Activated CD4-positive, CD25-positive, alpha-beta regulatory T cell treated with anti-CD3 and anti-CD28 coated beads, Interleukin-2, amount 50 U/mL, for 24 hours (primary cell): ENCODE measurements around the gene NPNT.
A peak's percentile ranks its signal among the peaks of the same experiment; 100 is the strongest.
"Not testable (repeated sequence)": the region's sequence is repeated elsewhere in the genome, so short reads cannot be mapped to it uniquely, and the experiment has no call there.

ENCODE experiments used
- ATAC-seq, 2 donors: fragments of 150-1000 bp; cut with Tn5 transposase; one replicate each; pipeline ENCODE4 v1.10.0; 2021; ENCODE audit warnings: mild to moderate bottlenecking in 1 of 2, moderate library complexity in 1 of 2

The NPNT gene, protein sequence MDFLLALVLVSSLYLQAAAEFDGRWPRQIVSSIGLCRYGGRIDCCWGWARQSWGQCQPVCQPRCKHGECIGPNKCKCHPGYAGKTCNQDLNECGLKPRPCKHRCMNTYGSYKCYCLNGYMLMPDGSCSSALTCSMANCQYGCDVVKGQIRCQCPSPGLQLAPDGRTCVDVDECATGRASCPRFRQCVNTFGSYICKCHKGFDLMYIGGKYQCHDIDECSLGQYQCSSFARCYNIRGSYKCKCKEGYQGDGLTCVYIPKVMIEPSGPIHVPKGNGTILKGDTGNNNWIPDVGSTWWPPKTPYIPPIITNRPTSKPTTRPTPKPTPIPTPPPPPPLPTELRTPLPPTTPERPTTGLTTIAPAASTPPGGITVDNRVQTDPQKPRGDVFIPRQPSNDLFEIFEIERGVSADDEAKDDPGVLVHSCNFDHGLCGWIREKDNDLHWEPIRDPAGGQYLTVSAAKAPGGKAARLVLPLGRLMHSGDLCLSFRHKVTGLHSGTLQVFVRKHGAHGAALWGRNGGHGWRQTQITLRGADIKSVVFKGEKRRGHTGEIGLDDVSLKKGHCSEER

DNA sequence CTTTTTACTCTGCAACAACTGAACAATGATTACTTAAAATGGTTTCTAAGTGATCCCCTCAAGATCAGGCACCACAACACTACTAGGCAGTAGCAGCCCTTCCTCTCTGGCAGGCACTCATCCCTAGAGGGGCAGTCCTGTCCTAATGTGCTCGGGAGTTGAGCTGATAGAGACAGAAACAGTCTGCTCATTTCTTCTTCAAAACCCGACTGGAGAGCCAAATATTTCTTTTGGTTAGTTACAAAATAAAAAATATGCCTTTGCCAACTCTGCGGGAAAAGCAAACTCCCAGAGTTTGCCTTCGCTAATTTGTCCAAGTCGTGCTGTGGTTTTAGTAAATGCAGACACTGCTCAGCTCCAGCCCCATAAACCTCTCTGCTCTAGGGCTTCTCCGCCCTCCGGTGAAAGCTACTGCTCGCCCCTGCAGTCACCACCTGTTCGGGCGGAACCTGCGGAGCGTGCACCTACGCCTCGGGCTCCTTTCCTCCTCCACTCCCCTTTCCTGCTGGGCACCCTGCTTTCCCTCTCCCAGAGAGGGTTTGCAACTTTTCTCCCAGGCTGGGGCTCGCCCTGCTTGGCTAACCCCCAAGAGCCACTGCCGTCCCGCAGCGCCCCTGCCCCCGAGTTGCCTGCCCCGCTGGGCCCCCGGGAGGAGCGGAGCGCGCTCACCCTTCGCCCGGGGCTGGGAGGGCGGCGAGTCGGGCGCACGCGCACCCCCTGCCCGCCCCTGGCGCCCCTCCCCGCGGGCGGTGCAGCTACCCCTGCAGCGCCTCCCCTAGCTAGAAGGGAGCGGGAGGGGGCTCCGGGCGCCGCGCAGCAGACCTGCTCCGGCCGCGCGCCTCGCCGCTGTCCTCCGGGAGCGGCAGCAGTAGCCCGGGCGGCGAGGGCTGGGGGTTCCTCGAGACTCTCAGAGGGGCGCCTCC is at the start of gene NPNT:
NPNT (plus strand) TSS at position 812 of the 923 bp plus-strand sequence. CDS start 182 bp downstream, outside the sequence.
- ATAC-seq, result no peak

DNA sequence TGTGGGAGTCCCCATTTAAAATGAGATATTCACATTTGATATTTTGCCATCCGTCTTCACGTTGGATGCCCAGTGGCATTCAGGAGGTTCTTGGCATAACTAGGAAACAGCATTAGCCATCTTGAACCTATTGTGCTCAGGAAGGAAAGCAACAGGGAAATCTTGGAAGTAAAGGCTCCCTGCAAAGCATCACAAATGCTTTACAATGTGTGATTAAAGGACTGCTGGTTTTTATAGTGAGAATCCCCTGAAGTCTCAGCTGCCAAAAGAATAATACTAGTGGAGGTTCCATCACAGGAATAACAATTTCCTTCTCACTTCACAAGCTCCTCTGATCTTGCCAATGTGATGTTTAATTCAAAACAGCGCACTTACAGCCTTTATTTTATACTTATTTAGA is 49.7 kb upstream of the NPNT start:
- no peak for ATAC-seq

- not testable (repeated sequence) for ATAC-seq
These were observed 46.9 kb upstream of the NPNT start for GRCh38 chr4:105848359-105848758.

DNA sequence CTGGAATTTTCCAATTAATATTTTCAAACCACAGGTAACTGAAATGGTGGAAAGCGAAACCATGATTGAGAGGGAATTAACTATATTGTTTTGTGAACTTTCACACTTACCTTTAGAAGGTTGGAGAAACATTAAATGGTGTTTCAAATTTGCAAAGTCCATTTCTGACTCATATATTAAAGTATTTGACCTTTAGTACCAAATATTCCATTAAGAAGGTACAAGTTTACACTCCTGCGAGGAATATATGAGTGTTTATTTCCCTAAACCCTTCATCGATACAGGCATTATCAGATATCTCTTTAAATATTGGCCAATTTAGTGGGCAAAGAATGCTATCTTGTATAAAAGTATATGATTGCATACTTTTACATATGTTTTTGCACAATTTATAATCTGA is 44.1 kb upstream of the NPNT start:
- no peak for ATAC-seq

DNA sequence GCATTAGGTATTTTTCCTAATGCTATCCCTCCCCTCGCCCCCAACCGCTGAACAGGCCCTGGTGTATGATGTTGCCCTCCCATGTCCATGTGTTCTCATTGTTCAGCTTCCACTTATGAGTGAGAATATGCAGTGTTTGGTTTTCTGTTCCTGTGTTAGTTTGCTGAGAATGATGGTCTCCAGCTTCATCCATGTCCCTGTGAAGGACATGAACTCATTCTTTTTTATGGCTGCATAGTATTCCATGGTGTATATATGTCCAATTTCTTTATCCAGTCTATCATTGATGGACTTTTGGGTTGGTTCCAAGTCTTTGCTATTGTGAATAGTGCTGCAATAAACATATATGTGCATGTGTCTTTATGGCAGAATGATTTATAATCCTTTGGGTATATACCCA is 43.0 kb upstream of the NPNT start:
- ATAC-seq, result not testable (repeated sequence)

- no peak for ATAC-seq
These were observed 36.7 kb upstream of the NPNT start for GRCh38 chr4:105858466-105859040.

- ATAC-seq, result no peak
These were observed 36.0 kb upstream of the NPNT start for GRCh38 chr4:105859233-105859632.

DNA sequence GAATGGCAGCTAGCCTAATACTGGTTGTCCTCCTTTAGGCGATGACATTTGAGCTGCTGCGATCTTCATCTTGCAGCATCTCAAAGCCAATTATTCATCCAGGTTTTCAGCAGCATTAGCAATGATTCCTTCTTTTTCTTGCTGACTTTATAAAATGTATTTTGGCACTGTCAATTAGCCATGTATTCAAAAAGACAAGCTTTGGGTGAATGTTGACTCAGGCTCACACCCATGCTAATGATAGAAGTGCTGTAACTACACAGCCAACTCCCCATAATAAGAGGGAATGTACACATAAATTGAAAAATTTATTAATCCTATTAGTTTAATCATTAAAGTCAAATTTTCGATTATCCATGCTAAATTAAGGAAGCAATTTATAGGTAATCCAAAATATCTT is 24.3 kb upstream of the NPNT start:
- no peak for ATAC-seq

GRCh38 chr4:105871997-105872396 is 23.3 kb upstream of the NPNT start:
- ATAC-seq, result no peak

DNA sequence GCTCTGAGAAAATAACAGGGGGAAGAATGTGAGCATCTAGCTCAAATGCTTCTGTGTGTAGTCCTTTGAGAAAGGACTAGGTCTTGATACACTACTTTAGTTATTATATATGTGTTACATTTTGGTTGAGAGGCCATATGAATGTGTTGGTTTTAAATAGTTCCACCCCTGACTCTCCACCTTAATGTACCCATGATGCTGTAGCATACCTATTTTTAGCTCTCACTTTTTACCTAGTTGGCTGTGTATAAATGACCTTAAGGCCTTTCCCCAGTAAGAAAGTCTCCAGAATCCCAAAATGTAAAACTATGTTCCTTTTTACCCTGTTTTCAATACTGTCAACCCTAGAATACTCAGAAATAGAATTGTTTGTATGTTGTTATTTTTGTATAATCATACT is 20.0 kb upstream of the NPNT start:
- no peak for ATAC-seq

DNA sequence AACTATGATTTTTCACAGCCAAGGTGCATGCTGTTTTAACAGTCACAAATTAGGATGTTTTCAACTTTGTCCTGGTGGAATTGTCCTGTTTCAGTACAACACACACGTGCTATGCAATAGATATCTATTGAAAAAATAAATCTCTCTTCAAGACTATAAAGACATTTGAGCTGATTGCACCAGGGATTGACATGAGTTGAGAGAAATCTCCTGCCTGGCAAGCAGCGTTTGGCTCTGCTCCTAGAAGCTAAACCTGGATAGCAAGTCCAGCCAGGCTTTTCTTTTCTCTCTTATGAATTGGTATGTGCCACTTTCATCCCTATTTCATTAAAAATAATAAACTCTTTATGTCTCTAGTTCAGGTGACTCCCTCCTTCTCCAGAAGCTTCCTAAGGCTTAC is 16.6 kb upstream of the NPNT start:
- no peak for ATAC-seq

GRCh38 chr4:105887508-105887907 is 7.8 kb upstream of the NPNT start:
- ATAC-seq, result no peak

DNA sequence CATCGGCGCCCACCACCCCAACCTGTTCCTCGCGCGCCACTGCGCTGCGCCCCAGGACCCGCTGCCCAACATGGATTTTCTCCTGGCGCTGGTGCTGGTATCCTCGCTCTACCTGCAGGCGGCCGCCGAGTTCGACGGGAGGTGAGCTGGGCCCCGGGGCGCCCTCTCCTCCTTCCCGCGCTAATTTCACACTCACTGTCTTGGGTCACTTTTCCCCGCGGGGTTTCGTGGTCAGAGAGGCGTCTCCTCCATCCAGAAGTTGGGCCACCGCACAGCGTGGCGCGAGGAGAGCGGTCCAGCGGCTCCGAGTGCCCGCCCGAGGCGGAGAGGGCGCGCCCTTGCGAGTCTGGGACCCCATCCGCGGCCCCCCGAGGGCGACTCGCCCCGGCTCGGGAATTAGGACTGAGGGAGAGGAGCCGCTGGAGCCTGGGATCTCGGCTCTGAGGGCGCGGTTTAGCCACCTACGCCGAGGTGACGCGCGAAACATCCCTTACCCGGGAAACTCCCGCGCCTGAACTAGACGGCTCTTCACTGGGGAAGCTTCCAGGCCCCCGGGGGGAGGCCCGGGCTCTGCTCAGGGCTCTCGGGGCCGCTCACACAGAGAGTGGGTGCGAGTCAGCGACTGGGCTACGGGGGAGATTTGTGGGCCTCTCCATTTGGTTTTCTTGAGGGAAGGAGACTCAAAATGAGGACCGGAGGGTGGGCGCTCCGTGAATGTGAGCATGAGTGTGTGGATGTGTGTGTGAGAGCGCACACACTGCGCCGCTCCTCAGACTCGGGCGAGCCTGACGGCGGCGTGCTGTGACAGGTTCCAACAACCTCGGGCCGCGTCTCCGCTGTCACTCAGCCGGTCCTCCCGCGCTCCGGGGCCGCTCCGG is 551 bp downstream of the NPNT start:
- peak in 1 of 2 donors; percentile 20 for ATAC-seq

DNA sequence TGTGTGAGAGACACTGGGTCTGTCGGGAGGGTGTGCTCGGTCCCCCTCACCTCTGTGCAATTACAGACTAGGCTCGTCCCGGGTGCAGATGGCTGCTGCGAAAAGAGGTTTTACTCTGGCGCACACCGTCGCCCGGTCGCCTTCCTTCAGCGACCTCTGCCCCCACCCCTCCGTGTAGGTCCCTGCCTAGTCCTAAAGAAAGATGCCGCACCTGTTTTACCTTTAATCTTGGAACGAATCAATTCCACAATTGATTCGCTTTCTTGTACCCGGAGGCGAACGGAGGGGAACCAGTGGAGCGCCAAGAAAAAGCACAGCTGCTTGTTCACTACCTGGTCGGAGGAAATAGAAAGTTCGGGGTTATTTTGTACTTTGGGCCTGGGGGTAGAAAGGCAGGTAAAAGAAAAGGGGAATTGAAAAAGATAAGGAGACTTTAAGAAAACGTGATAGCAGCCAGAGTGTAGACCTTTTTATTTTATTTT is 1.2 kb downstream of the NPNT start:
- no peak for ATAC-seq

- no peak for ATAC-seq
These were observed 1.9 kb downstream of the NPNT start for GRCh38 chr4:105896984-105897775.

GRCh38 chr4:105900541-105900940 is 5.3 kb downstream of the NPNT start:
- ATAC-seq, result no peak

- ATAC-seq, result no peak
These were observed 7.4 kb downstream of the NPNT start for GRCh38 chr4:105902550-105903262.

DNA sequence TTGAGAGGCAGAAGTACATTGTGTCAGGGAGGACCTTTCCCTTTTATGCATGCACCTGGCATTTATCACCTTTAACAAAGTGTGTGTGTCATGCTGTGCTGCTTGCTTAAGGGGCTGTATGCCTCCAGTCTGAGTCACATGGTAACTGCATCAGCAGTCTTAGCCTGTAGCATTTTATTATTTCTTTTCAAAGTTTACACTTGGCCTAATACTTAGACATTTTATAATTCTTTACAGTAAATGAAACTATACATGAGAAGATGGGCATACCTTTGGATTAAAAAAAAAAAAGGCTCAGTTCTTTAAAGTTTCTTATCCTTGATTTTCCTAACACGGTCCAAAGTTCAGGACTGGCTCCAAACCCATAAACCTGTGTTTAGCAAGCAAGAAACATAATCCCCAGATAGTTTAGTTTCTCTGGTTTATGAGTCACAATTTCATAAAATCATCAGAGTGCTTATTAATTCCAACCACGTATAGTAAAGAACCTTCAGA is 14.6 kb downstream of the NPNT start:
- ATAC-seq, result no peak

GRCh38 chr4:105911426-105911825 is 16.2 kb downstream of the NPNT start:
- ATAC-seq, result no peak

DNA sequence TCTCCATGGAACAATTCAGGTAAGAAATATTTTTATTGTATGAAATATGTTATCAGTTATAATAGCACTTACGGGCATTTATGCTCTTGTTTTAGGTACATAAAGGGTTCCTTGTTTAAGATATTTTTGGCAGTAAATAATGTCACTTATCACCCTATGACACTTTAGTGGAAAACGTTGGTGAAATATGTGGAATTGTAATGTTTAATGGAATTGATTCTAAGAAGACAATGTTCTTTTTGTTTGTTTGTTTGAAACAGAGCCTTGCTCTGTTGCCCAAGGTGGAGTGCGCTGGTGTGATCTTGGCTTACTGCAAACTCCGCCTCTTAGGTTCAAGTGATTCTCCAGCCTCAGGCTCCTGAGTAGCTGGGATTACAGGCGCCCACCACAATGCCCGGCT is 17.4 kb downstream of the NPNT start:
- no peak for ATAC-seq
